K562 (cell line): Measurements from ENCODE around the gene HCAR2. TPM values are rescaled to one million over a fixed set of nuclear protein-coding genes. Genes with fewer than 3 reads are reported as not detected.
A peak's percentile ranks its signal among the peaks of the same experiment; 100 is the strongest.

Experiments
- ATAC-seq: fragments of 200-7000 bp; cut with Tn5 transposase; 3 replicates; pipeline ENCODE4 v1.9.1; 2020; ENCODE audit warnings: moderate library complexity
- BruUV-seq: library from RNA; stranded (reverse); fragments of 400-500 nt; replicated peaks from 2 replicates; lab custom pipeline; 2021; lab: Mats Ljungman, UMichigan
- CTCF ChIA-PET: fragments of 300-600 bp; formaldehyde crosslinking; extraction: SDS; loops from one replicate; lab custom pipeline; 2021; ENCODE audit warnings: low intra/inter-chr PET ratio; lab: Yijun Ruan, JAX
- POLR2A ChIA-PET: fragments of 300-600, 350-650 bp; sonication (Branson Sonifier 250); formaldehyde crosslinking; extraction: SDS; loops from one replicate; lab custom pipeline; 2021; ENCODE audit warnings: antibody characterized with exemption, inconsistent platforms; lab: Yijun Ruan, JAX
- DNase-seq, 4 experiments: peaks; one replicate each; pipeline versions ENCODE4 v3.0.0 to v3.0.0-alpha.2; 2011 to 2018; ENCODE audit warnings: low spot score in 3 of 4, mixed read lengths in 3 of 4; ENCODE audit errors: extremely low read depth in 1 of 4
- FAIRE-seq: peaks from 2 replicates; lab custom pipeline; 2011; peaks lifted over from hg19 to GRCh38; lab: Jason Lieb, UNC
- H2AFZ ChIP-seq: 2 replicates; pipeline ENCODE4 v1.6.0; 2011; ENCODE audit warnings: low read depth, low read length, control low read depth, inconsistent platforms
- H3K27ac ChIP-seq: fragments of 200-600 bp; 3 replicates; pipeline ENCODE4 v1.8.0; 2011; ENCODE audit warnings: low read depth, mild to moderate bottlenecking, control low read depth, inconsistent platforms, low read length, moderate library complexity, mixed read lengths; ENCODE audit errors: extremely low read depth
- H3K27me3 ChIP-seq, 2 experiments: fragments of 300-600 bp in 1 of 2; 2 replicates in 1 of 2; 3 replicates in 1 of 2; pipeline versions ENCODE4 v1.6.0 to v1.8.0; 2011; ENCODE audit warnings: inconsistent platforms in 2 of 2, low read length in 2 of 2, mild to moderate bottlenecking in 1 of 2, mixed read lengths in 1 of 2, moderate library complexity in 1 of 2; ENCODE audit not compliant: control insufficient read depth in 2 of 2, insufficient read depth in 2 of 2
- H3K36me3 ChIP-seq: fragments of 300-600 bp; 3 replicates; pipeline ENCODE4 v1.8.0; 2011; ENCODE audit warnings: mild to moderate bottlenecking, low read length, inconsistent platforms; ENCODE audit not compliant: control insufficient read depth, insufficient read depth
- H3K4me1 ChIP-seq, 2 experiments: fragments of 200-600 bp in 1 of 2; replicated peaks in 1 of 2; 2 replicates in 1 of 2; 3 replicates in 1 of 2; pipeline versions ENCODE4 v1.5.1 to v1.8.0; 2011; ENCODE audit warnings: inconsistent platforms in 2 of 2, low read length in 2 of 2, mild to moderate bottlenecking in 1 of 2, mixed read lengths in 1 of 2, moderate library complexity in 1 of 2; ENCODE audit not compliant: control insufficient read depth in 2 of 2, insufficient read depth in 2 of 2
- H3K4me2 ChIP-seq: 2 replicates; pipeline ENCODE4 v1.6.1; 2011; ENCODE audit warnings: low read length, control low read depth, inconsistent platforms, mixed read lengths; ENCODE audit not compliant: insufficient read depth
- H3K4me3 ChIP-seq: fragments of 200-600 bp; sonication (generic), shearing (Covaris generic); 2 replicates; pipeline ENCODE4 v1.5.1; 2016; ENCODE audit warnings: control low read depth, inconsistent platforms
- H3K79me2 ChIP-seq: fragments of 200-600 bp; 3 replicates; pipeline ENCODE4 v1.8.0; 2011; ENCODE audit warnings: low read length, inconsistent platforms; ENCODE audit not compliant: control insufficient read depth, insufficient read depth
- H3K9ac ChIP-seq, 2 experiments: 2 replicates each; pipeline versions ENCODE4 v1.6.0 to v1.6.1; 2011; ENCODE audit warnings: low read depth in 2 of 2, low read length in 2 of 2, control low read depth in 1 of 2, inconsistent platforms in 1 of 2, mild to moderate bottlenecking in 1 of 2, mixed read lengths in 1 of 2; ENCODE audit not compliant: insufficient read depth in 1 of 2
- H3K9me1 ChIP-seq: one replicate; pipeline ENCODE4 v1.6.0; 2011; ENCODE audit warnings: inconsistent platforms, mild to moderate bottlenecking, low read length, moderate library complexity; ENCODE audit not compliant: control insufficient read depth, insufficient read depth
- H3K9me3 ChIP-seq: replicated peaks from 2 replicates; pipeline ENCODE4 v1.5.1; 2011; ENCODE audit warnings: low read depth, low read length, inconsistent platforms; ENCODE audit not compliant: control insufficient read depth, insufficient read depth
- H4K20me1 ChIP-seq: replicated peaks from 2 replicates; pipeline ENCODE4 v1.6.1; 2011; ENCODE audit warnings: low read length, inconsistent platforms, mixed read lengths; ENCODE audit not compliant: control insufficient read depth, insufficient read depth
- ATF7 ChIP-seq: fragments of 450-650 bp; IDR thresholded peaks from 2 replicates; pipeline ENCODE4 v1.7.1; 2014; ENCODE audit warnings: mild to moderate bottlenecking, moderate library complexity
- C11orf30 ChIP-seq: fragments of 450-650 bp; IDR thresholded peaks from 2 replicates; pipeline ENCODE4 v1.6.1; 2016; ENCODE audit warnings: low read depth, mild to moderate bottlenecking
- COPS2 ChIP-seq: fragments of 450-650 bp; conservative IDR thresholded peaks from 2 replicates; pipeline ENCODE4 v1.6.1; 2016; ENCODE audit warnings: mild to moderate bottlenecking, moderate library complexity
- DNMT1 ChIP-seq: fragments of 450-650 bp; IDR thresholded peaks from 2 replicates; pipeline ENCODE4 v1.6.1; 2016; ENCODE audit warnings: antibody characterized with exemption, mild to moderate bottlenecking
- ESRRA ChIP-seq: fragments of 450-650 bp; IDR thresholded peaks from 2 replicates; pipeline ENCODE4 v1.6.1; 2014; ENCODE audit warnings: low read depth, mild to moderate bottlenecking, moderate library complexity, borderline replicate concordance
- FOXJ2 ChIP-seq: fragments of 200-800 bp; sonication (Bioruptor generic); IDR thresholded peaks from 2 replicates; pipeline ENCODE4 v1.6.1; 2016; ENCODE audit warnings: missing genetic modification characterization, missing compliant biosample characterization
- RBM25 ChIP-seq: fragments of 200-400 bp; formaldehyde crosslinking; IDR thresholded peaks from 2 replicates; pipeline ENCODE4 v1.6.1; 2018; ENCODE audit warnings: low read length, low read depth, moderate library complexity; ENCODE audit not compliant: severe bottlenecking
- TCF7L2 ChIP-seq: fragments of 150-350 bp; IDR thresholded peaks from 2 replicates; pipeline ENCODE4 v1.6.1; 2016; ENCODE audit warnings: low read depth, mild to moderate bottlenecking, low read length, moderate library complexity
- TGIF2 ChIP-seq: sonication (generic); formaldehyde crosslinking; IDR thresholded peaks from 2 replicates; pipeline ENCODE4 v1.8.1; 2022; ENCODE audit warnings: mild to moderate bottlenecking, missing genetic modification reagents, moderate library complexity
- XRCC5 ChIP-seq: fragments of 200-400 bp; formaldehyde crosslinking; IDR thresholded peaks from 2 replicates; pipeline ENCODE4 v1.6.1; 2017; ENCODE audit warnings: low read depth, mild to moderate bottlenecking, low read length
- ZBTB12 ChIP-seq: fragments of 250-450 bp; sonication (Bioruptor Pico); IDR thresholded peaks from 2 replicates; pipeline ENCODE4 v1.4.0; 2020
- ZFP36 ChIP-seq: fragments of 150-350 bp; IDR thresholded peaks from 2 replicates; pipeline ENCODE4 v1.6.1; 2018; ENCODE audit warnings: low read length, low read depth; ENCODE audit not compliant: partially characterized antibody
- ZNF324 ChIP-seq: fragments of 250-450 bp; sonication (Bioruptor Pico); IDR thresholded peaks from 2 replicates; pipeline ENCODE4 v1.4.0; 2020; ENCODE audit warnings: mild to moderate bottlenecking
- ZNF79 ChIP-seq: fragments of 250-450 bp; sonication (Bioruptor Pico); IDR thresholded peaks from 2 replicates; pipeline ENCODE4 v1.4.0; 2020; ENCODE audit warnings: low read depth, mild to moderate bottlenecking, moderate library complexity
- WGBS: fragments of 100-300 bp; shearing (Covaris generic); methylation state at CpG from one replicate; pipeline ENCODE4 v1.1.6; 2016; ENCODE audit warnings: low coverage, mixed read lengths; ENCODE audit not compliant: insufficient coverage; ENCODE audit errors: missing lambda C conversion rate; 5-methylcytosine and 5-hydroxymethylcytosine counted together
- in situ Hi-C: fragments of 300-500 bp; cut with MboI; formaldehyde crosslinking; loops from 4 replicates; pipeline ENCODE4 v1.15.0; 2018; ENCODE audit warnings: inconsistent platforms, mixed read lengths
- intact Hi-C: fragments of 100-400 bp; cut with micrococcal nuclease; formaldehyde crosslinking; loops from 2 replicates; pipeline ENCODE4 v1.14.2; 2022
- polyA plus RNA-seq, 8 experiments: library from polyadenylated mRNA; depleted of rRNA in 4 of 8; stranded (reverse) in 5 of 8; unstranded in 3 of 8; fragments of >200 nt; fragmentation: Nextera tagmentation in 2 of 8; fragmentation: Illumina TruSeq in 1 of 8; extraction: Ambion mirVana in 2 of 8; extraction: Trizol in 1 of 8; gene quantifications; 2 replicates each; pipeline versions ENCODE4 v1.2.1 to v1.2.3, GENCODE V29; 2011 to 2014; ENCODE audit warnings: inconsistent platforms in 1 of 8, missing spikeins in 1 of 8
- total RNA-seq, 7 experiments: library from RNA; depleted of rRNA in 6 of 7; stranded (reverse); fragments of >200 nt in 6 of 7; fragmentation: Illumina TruSeq in 2 of 7; extraction: Trizol in 2 of 7; gene quantifications; 2 replicates each; pipeline versions ENCODE4 v1.2.1 to v1.2.3, GENCODE V29; 2011 to 2021; ENCODE audit warnings: low replicate concordance in 1 of 7

Gene HCAR2
- total and polyA plus RNA-seq, 9 of the 15 experiments (the other 6 are each of a cell fraction or from before 2014, with no cell fraction given): not detected

DNA sequence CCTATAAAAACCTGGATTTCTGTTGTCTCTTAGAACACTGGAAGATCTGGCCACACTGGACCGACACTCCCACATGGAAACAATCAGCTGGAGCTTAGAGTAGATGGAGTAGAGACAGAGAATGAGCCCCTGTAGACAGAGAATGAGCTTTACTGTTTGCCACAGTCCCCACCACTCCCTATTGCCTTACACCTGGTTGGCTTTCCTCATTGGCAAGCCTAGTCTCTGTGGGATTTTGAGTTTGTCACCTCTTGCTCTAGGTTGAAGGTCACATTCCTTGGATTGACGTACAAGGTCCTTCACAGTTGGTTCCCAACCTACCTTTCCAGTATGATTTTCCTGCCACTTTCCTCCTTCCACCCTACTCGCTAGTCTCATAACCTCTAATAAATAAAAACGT lies 29.5 kb upstream of the HCAR2 start:
- Histone ChIP-seq H3K27ac (no peak overlapping the region), H3K36me3 (no peaks in the 10 kb centered on the region), H3K79me2 (no peaks in the 10 kb centered on the region), H3K9ac (no peak overlapping the region), H3K9me3 (no peaks in the 10 kb centered on the region), H3K4me1 (peaks cover 0 to 9% of the 10 kb centered on the region in 2 experiments; a peak in 3 of 5 replicates), H3K4me3 (no peak overlapping the region), H3K27me3 (peaks cover 29 to 40% of the 10 kb centered on the region in 2 experiments), H2AFZ (no peak overlapping the region), H3K9me1 (no peaks in the 10 kb centered on the region), H4K20me1 (no peaks in the 10 kb centered on the region), H3K4me2 (no peak overlapping the region)
- BruUV-seq: no TSS peak
- 15% methylated on average over 4 of the region's 4 CpGs for WGBS
- in situ Hi-C loops (no loop called here), intact Hi-C loops (no loop called here)
- FAIRE-seq (no peak), ATAC-seq (no peak), DNase-seq (no peak)
- ChIA-PET POLR2A (no interaction called here), CTCF (no interaction called here)
- TF ChIP-seq FOXJ2 (no peak), TCF7L2 (no peak), COPS2 (no peak), ZFP36 (peak; percentile 54), RBM25 (peak; percentile 83)

GRCh38 chr12:122732170-122732569 lies 29.0 kb upstream of the HCAR2 start:
- ATAC-seq (no peak), FAIRE-seq (no peak), DNase-seq (no peak)
- Histone ChIP-seq H3K79me2 (no peaks in the 10 kb centered on the region), H3K9me3 (no peaks in the 10 kb centered on the region), H3K9ac (no peak overlapping the region), H4K20me1 (peaks cover 2% of the 10 kb centered on the region; the same call in 1 of the 2 replicates), H3K27me3 (peaks cover 29 to 44% of the 10 kb centered on the region in 2 experiments), H2AFZ (no peak overlapping the region), H3K27ac (no peak overlapping the region), H3K36me3 (no peaks in the 10 kb centered on the region), H3K4me2 (no peak overlapping the region), H3K4me3 (no peak overlapping the region), H3K4me1 (peaks cover 0 to 9% of the 10 kb centered on the region in 2 experiments; a peak in 2 of 5 replicates), H3K9me1 (no peaks in the 10 kb centered on the region)
- intact Hi-C loops: no loop called here
- ChIA-PET CTCF (no interaction called here), POLR2A (no interaction called here)
- TF ChIP-seq ZNF324 (CRISPR knock-in tag): no peak
- TF ChIP-seq ESRRA: no peak
- no peak for TF ChIP-seq RBM25
- no peak for TF ChIP-seq ZNF79
- TF ChIP-seq ATF7: no peak
- TF ChIP-seq DNMT1: no peak
- no peak for TF ChIP-seq ZBTB12 (CRISPR knock-in tag)
- TF ChIP-seq C11orf30: no peak
- TF ChIP-seq XRCC5: no peak
- no peak for TF ChIP-seq TGIF2 (CRISPR knock-in tag)
- no TSS peak for BruUV-seq
- WGBS: 33% methylated on average over 3 of the region's 3 CpGs
- in situ Hi-C loops: no loop called here
